Dedifferentiated amniotic fluid mesenchymal stem cell (primary cell): ENCODE results near the gene ELL.
"Not testable (repeated sequence)": the region's sequence is repeated elsewhere in the genome, so short reads cannot be mapped to it uniquely, and the experiment has no call there.

Experiments
- DNase-seq: peaks from one replicate; pipeline ENCODE4 v3.0.0-alpha.2; 2016; ENCODE audit errors: extremely low spot score

The ELL gene

DNA sequence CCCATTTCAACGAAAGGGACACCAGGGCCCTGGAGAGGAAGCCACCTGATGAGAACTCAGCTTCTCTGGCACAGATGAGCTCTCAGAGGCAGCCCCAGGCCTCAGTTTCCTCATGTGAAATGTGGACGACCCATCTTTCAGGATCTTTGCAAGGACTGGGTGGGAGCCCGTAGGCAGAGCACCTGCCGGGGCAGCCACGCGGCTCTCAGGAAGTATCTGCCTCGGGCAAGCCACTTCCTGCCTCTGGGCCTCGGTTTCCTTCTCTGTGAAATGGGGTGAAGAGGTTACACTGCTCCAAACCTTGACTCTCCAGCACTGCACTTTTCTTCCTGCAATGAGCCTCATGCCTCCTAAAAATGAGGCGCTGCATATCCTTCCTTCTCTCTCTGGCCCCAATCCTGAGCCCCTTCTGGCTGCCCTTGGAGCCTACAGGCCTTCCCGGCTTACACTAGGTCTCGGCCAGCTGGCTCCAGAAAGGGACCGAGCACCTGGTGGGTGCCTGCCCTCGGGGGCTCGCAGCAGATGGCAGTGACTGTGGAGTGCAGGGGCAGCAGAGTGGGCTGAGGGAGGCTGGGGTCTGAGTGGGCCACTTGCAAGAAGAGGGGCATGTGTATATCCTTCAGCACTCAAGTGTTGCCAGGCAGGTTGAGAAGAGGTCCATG is 99.2 kb downstream of the ELL start:
- no peak for DNase-seq

- DNase-seq = no peak
Measured at GRCh38 chr19:18421371-18421959, 100.4 kb downstream of the ELL start.

DNA sequence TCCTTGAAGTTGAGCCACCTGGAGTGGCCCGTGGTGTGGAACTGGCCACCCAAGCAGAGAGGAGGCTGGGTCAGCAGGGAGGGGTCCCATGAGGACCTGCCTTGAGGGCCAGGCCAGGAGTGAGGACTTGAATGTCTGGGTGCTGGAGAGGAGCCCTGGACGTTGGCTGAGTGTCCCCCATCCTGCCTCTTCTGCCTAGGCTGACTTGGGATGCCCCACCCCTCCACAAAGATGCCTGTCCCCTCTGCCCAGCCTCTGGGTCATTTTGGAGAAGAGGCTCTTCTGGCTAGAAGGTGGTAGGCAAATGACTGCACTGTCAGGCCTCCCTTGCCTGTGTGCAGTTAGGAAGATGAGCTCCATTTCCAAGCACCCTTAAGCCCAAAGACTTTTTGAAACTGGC is 100.9 kb downstream of the ELL start:
- no peak for DNase-seq

DNA sequence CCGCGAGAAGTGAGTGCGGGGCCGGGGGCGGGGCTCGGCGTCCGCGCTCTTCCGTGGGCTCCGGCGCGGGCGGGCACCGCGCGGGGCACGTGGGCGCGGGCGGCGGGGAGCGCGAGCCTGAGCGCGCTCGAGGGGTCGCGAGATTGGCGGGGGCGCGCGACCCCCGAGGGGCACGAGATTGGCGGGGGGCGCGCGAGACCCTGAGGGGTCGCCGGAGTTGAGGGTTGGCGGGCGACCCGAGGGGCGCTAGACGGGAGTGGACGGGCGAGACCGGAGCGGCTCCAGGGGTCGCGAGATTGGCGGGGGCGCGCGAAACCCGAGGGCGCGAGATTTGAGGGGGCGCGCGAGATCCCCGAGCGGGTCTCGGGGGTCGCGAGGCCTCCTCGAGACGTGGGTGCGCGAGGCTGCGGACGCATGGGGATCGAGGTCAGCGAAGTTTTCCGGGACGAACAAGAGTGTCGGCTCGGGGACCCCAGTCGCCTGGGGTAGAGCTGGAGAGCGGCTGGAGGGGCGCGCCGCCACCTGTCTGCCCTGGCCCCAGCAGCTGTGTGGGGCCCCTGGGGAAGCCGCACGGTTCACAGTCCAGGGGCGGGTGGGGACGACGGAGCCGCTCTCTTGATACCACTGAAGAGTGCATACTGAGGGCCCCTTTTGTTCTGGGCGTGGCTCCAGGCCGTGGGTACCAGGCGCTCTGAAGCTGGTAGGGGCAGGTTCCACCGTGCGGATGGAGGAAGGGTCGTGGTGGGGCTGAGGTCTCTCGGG is 102.0 kb downstream of the ELL start:
- no peak for DNase-seq

DNA sequence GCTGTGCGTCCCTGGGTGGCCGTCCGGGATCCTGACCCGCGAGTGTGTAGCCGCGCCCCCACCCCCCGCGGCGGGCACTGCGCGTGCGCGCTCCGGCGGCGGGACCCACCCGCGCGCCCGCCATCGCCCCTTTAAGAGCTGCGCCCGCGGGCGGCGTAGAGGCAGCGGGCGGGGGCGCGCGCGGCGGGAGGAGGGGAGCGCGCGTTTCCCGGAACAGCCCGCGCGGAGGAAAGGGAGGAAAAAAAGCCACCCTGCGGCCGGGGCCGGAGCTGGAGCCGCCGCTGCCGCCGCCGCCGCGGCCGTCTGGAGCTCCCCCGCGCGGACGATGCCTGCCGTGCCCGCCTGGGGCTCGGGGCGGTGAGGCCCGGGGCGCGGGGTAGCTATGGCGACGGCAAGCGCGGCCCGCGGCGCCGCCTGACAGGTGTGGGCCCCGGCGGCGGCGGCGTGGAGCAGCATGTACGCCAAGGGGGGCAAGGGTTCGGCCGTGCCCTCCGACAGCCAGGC is 102.6 kb downstream of the ELL start, which contains the start of gene SSBP4:
TSS of gene SSBP4 (plus strand) at position 204 of the 504 bp plus-strand sequence. CDS start at position 455, 251 bp downstream.
- DNase-seq = peak; percentile 58

DNA sequence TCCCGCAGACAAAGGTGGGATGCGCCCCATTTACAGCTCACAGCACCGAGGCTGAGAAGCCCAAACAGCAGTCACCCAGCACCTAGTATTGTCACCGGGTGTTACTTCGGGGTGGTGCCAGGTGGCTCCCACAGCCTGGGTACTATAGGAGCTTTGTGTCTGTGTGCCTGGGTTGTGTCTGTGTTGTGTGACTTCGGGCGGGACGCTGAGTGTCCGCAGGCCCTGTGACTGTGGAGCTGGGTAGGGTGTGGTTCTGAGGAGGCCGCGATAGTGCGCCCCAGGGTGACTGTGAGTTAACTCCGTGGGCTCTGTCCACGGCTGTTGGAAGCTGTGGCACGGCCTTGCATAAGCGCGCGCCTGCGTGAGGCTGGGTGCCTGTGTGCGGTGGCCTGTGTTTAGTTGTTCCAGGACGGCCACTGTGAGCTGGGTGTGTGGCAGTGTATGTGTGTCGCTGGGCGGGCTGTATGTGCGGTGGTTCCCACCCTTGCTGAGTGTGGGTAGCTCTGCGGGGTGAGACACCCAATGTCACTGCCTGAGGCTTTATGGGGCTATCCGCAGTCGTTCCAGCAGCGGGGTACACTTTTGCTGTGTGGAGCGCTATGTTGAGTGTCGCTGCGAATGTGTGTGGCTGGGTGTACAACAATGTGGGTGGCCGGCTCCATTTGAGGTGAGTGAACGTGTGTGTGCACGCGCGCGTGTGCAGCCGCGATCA is 103.2 kb downstream of the ELL start:
- no peak for DNase-seq

- DNase-seq = no peak
Measured at GRCh38 chr19:18418029-18418482, 103.8 kb downstream of the ELL start.

DNA sequence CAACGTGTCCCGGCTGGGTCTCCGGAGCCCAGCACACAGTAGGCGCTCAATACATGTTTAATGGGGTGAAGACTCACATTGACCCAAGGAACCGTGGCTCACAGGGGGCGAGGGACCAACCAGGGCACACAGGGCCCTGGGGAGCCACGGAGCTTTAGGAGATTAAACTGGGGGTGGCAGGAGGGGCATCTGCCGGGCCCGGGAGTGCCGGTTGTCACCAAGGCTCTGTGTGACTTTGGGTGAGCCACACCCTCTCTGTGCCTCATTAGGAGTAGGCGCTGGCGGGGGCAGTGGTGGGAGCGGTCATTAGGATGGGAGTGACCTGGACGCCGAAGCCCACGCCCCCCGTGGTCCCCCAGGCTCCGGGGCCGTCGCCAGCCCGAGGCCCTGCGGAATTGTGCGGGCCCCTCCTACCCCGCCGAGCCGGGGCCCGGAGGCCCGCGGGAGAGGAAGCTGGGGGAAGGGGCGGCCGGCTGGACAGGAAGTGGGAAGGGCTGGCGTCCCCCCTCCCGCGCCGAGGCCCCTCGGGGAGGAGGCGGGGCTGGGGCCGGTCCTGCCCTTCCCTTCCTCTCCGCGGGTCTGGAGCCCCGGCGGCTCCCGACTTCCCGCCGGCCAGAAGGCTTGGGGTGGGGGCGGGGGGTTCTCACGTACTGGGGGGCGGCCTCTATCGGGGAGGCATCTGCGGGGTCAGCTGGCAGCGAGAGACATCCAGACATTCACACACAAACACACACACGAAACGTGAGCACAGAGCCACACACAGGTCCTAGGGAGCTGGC is 104.4 kb downstream of the ELL start:
- peak; percentile 52 for DNase-seq

DNA sequence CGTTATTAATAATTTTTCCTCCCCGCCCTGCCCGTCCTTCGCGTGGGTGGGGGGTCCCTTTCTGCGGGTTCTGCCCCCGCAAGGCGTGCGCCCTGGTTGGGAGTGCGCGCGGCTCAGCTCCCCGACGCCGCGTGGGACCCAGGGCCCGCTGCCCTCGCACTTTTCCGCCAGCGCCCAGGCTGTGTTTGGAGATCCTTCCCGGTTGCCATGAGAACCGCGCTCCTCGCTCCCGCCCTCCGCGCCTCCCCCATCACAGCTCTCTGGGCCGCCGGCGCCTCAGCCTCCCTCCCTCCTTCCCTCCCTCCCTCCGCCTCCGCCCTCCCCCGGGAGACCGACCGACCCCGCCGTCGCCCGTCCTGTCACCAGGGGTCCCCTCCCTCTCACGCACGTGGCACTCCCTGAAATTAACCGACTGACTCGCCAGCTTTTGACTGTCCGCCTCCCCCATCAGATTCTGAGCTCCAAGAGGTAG is 105.1 kb downstream of the ELL start:
- DNase-seq = peak; percentile 90

GRCh38 chr19:18415178-18415867 is 106.5 kb downstream of the ELL start:
- DNase-seq = no peak

- no peak for DNase-seq
Measured at GRCh38 chr19:18414504-18415177, 107.2 kb downstream of the ELL start.

GRCh38 chr19:18412610-18413239 is 109.1 kb downstream of the ELL start:
- no peak for DNase-seq

DNA sequence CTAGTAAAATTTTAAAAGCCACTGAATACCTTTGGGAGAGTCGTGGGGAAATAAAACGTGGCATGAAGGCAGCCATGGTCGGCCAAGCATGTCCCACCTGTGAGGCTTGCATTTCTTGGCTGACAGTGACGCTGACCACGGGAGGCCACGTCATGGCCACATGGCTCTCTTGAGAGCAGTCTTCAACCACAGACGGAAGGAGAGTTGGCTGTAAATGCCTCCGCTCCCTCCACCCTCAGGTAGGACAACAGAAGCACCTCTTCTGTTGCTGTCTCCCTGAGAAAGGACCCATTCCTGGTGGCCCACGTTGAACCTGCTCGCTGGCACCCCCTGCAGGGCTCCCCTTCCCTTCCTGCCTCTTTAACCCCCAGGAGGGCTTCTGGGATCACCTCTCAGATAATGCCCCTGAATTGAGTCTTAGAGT is 113.8 kb downstream of the ELL start:
- no peak for DNase-seq

DNA sequence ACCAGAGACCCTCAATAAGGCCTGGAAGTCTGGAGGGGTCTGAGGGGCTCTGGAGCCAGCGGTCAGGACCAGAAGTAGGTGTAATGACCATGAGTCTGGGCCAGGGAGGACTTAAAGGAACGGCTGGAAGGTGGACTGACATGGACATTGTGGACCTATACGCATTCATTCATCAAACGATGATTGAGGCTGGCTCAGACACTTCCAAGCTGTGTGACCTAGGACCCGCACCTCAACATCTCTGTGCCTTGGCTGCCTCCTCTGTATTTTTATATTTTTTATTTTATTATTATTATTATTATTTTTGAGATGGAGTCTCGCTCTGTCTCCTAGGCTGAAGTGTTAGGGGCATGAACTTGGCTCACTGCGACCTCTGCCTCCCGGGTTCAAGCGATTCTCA is 115.1 kb downstream of the ELL start:
- no peak for DNase-seq

DNA sequence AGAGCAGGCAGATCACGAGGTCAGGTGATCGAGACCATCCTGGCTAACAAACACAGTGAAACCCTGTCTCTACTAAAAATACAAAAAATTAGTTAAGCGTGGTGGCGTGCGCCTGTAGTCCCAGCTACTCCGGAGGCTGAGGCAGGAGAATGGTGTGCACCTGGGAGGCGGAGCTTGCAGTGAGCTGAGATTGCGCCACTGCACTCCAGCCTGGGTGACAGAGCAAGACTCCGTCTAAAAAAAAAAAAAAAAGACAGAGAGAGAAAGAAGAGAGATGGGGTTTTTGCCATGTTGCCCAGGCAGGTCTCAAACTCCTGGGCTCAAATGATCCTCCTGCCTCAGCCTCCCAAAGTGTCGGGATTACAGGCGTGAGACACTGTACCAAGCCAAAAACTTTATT is 116.1 kb downstream of the ELL start:
- DNase-seq = not testable (repeated sequence)

GRCh38 chr19:18402455-18403248 is 119.2 kb downstream of the ELL start:
- DNase-seq = not testable (repeated sequence)

DNA sequence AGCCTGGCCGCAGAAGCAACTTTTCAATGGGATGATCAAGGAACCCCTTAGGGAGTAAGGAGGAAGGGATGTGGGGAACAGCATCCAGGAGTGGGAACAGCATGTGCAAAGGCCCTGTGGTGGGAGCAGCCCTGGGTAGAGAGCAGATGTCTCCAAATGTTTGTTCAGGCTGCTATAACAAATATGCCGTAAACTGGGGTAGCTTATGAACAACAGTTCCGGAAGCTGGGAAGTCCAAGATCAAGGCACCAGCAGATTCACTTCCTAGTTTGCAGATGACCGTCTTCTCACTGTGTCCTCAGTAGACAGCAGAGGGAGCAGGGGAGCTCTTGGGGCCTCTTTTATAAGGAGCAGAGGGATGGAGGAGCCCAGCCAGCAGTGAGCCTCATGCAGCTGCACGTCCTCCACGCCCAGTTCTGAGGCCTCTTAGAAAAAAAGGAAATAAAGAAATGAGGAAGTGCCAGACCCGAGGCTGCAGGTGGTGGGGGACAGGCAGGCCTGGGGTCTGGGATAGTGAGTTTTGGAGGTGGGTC is 120.2 kb downstream of the ELL start:
- DNase-seq = no peak

DNA sequence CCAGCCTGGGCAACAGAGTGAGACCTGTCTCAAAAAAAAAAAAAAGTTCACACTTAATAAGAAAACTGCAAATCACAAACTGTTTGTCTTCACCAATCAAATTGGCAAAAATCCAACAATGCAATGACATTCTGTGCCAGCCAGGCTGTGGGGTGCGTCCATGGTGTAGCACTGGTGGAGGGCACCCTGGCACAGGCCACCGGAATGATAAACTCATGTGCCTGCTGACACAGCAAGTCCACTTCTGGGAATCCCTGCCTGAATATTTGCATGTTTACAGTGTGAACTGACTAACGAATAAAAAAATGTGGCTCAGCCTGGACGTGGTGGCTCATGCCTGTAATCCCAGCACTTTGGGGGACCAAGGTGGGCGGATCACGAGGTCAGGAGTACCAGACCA is 122.9 kb downstream of the ELL start:
- no peak for DNase-seq
